HFF-Myc (cell line): Measurements from ENCODE around the gene SLIT3.

Source experiments
- DNase-seq: peaks from one replicate; pipeline ENCODE4 v3.0.0-alpha.2; 2011; ENCODE audit warnings: low read depth; ENCODE audit errors: extremely low read depth
- H3K4me3 ChIP-seq: replicated peaks from 2 replicates; pipeline ENCODE4 v1.5.1; 2011; ENCODE audit warnings: low read depth, mild to moderate bottlenecking, control low read depth, low read length
- CTCF ChIP-seq: IDR thresholded peaks from 2 replicates; pipeline ENCODE4 v1.5.1; 2012; ENCODE audit warnings: mild to moderate bottlenecking, low read depth, low read length, control low read depth; ENCODE audit errors: missing control alignments

SLIT3 gene

DNA sequence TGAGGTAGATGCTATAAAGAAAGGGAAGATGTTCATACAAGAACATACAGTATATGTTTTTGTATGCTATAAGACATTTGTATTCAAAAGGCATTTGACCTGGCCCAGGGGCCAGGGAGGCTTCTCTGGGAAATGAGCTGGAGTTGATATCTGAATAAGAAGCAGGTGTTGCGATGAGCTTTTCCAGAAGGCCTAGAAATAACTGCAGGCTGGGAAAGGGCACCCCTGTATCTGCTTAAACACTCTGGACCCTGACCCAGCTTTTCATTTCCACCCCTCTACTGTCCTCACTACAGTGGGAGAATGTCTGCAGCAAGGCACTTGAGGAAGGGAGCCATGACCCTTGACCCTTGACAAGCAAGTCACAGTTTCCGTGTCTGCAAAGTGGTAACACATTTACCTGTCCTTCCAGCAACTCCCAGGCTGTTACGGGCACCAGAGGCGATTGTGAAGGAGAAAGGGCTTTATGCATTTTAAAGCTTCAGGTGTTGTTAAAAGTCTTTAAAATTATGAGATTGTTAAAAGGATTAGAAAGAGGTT lies 633.6 kb downstream of the SLIT3 start:
- no peak overlapping the region for H3K4me3 ChIP-seq
- no peak for DNase-seq
- TF ChIP-seq CTCF: no peak

GRCh38 chr5:168666356-168666755 lies 634.6 kb downstream of the SLIT3 start:
- TF ChIP-seq CTCF: no peak
- no peak for DNase-seq

GRCh38 chr5:168663276-168664004 lies 637.5 kb downstream of the SLIT3 start:
- no peak for DNase-seq
- no peak overlapping the region for H3K4me3 ChIP-seq
- TF ChIP-seq CTCF: no peak

More at GRCh38 chr5:168666356-168666755, 634.6 kb downstream of the SLIT3 start:
- H3K4me3 ChIP-seq: no peak overlapping the region

- TF ChIP-seq CTCF: no peak
- DNase-seq: peak; percentile 50
- no peak overlapping the region for H3K4me3 ChIP-seq
Measured at GRCh38 chr5:168661593-168662485, 639.1 kb downstream of the SLIT3 start.

DNA sequence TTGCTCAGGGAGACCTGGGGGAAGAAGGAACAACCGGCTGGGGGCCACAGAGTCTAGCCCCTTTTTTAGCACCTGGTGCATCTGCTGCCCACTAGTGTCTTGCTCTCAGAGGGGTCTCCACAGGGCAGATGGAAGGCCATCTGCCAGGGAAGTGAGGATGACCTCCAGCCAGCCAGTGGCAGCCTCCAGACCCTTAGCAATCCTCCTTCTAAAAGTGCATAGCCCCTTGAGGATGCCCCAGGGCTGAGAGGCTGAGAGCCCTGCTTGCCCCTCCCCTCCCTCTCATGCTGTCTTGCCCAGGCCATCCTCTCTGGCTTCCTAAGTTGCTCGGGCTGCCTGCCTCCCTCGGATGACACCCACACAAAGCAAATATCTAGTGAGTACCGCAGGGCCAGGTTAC lies 640.2 kb downstream of the SLIT3 start:
- no peak overlapping the region for H3K4me3 ChIP-seq
- TF ChIP-seq CTCF: no peak
- DNase-seq: no peak

DNA sequence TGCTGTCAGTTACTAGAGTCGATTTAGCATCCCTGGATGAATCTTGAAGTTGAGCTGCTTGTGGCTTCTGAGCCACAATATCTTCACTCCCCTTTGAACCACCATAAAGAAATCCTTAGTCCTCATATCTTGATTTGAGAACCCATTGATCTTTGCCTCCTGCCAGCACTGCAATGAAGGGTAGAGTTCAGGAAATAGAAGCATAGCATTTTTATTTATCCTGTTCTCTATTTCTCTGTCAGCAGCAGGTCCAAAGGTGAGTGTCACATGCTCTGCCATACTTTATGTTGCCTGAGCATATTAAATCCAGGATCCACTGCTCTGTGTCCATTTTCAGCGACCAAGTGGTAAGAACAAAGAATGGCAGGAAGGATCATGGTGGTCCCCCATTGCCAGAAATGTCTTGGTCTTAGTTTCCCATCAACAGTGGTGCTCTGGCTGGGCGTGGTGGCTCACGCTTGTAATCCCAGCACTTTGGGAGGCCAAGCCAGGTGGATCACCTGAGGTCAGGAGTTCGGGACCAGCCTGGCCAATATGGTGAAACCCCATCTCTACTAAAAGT lies 641.6 kb downstream of the SLIT3 start:
- H3K4me3 ChIP-seq: no peak overlapping the region
- no peak for DNase-seq
- TF ChIP-seq CTCF: no peak
